Urinary bladder (tissue), 4 donors: ENCODE results near the gene PRKCG. TPM values are rescaled to one million over a fixed set of nuclear protein-coding genes. Genes with fewer than 3 reads are reported as not detected.

Experiments used
- DNase-seq: peaks from one replicate; pipeline ENCODE4 v3.0.0-alpha.2; 2015; ENCODE audit errors: extremely low spot score
- H3K27ac ChIP-seq: one replicate; pipeline ENCODE4 v1.5.1; 2013; ENCODE audit warnings: low read depth, mild to moderate bottlenecking, moderate library complexity
- H3K36me3 ChIP-seq: one replicate; pipeline ENCODE4 v1.6.1; 2013; ENCODE audit warnings: mild to moderate bottlenecking, moderate library complexity; ENCODE audit not compliant: insufficient read depth
- H3K4me1 ChIP-seq: one replicate; pipeline ENCODE4 v1.6.1; 2013; ENCODE audit warnings: mild to moderate bottlenecking, moderate library complexity; ENCODE audit not compliant: insufficient read depth
- H3K4me3 ChIP-seq: one replicate; pipeline ENCODE4 v1.5.1; 2013; ENCODE audit warnings: low read depth, low read length
- WGBS: extraction: QIAGEN DNeasy Blood & Tissue Kit; methylation state at CpG from one replicate; pipeline ENCODE4 v1.1.7; 2013; 5-methylcytosine and 5-hydroxymethylcytosine counted together
- polyA plus RNA-seq: library from polyadenylated mRNA; stranded (reverse); fragments of 200-250 nt; gene quantifications from one replicate; pipeline ENCODE4 v1.2.3, GENCODE V29; 2013
- total RNA-seq: library from RNA; depleted of rRNA; stranded (reverse); fragments of >200 nt; gene quantifications from one replicate; pipeline ENCODE4 v1.2.3, GENCODE V29; 2014
- donor health status: healthy with polysubstance abuse.
- donor health status: healthy.

Gene PRKCG
- total and polyA plus RNA-seq, 2 donors: 0.03 to 0.32 TPM

- WGBS: 59% methylated on average over 10 of the region's 10 CpGs
- Histone ChIP-seq H3K4me1 (no peaks in the 10 kb centered on the region), H3K36me3 (peaks cover 2% of the 10 kb centered on the region), H3K4me3 (no peak overlapping the region), H3K27ac (no peak overlapping the region)
- no peak for DNase-seq
Measured at GRCh38 chr19:53877361-53877766, 4.6 kb upstream of the PRKCG start.

DNA sequence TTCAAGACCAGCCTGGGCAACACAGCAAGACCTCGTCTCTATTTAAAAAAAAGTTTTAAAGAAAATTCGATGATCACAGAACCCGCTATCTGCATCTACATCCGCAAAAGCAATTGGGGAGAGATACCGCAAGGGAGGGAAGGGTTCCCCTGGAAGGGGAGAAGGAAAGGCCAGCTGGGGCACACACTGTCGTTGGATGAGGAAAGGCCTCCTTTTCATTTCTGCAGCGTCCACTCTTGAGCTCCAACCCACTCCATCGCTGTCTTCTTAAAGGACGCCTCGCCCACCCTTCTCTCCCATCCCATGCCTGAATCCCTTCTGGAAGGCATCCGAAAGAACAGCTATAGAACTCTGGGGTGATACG, 3.2 kb upstream of the PRKCG start:
- Histone ChIP-seq H3K36me3 (no peaks in the 10 kb centered on the region), H3K4me1 (no peaks in the 10 kb centered on the region), H3K4me3 (peak overlapping the region; percentile 18), H3K27ac (no peak overlapping the region)
- no peak for DNase-seq
- 26% methylated on average over 12 of the region's 12 CpGs for WGBS

- Histone ChIP-seq H3K36me3 (no peaks in the 10 kb centered on the region), H3K27ac (no peak overlapping the region), H3K4me3 (peak overlapping the region; percentile 18), H3K4me1 (no peaks in the 10 kb centered on the region)
- DNase-seq: peak; percentile 83
- WGBS: under 1% methylated on average over 51 of the region's 51 CpGs
Measured at GRCh38 chr19:53879140-53880081, 2.6 kb upstream of the PRKCG start.

GRCh38 chr19:53880711-53881481, 1.1 kb upstream of the PRKCG start:
- no peaks in the 10 kb centered on the region for H3K36me3 ChIP-seq

GRCh38 chr19:53882391-53883050, 524 bp downstream of the PRKCG start:
- Histone ChIP-seq H3K27ac (no peak overlapping the region), H3K4me3 (no peak overlapping the region), H3K4me1 (no peaks in the 10 kb centered on the region), H3K36me3 (no peaks in the 10 kb centered on the region)
- WGBS: 3% methylated on average over 18 of the region's 18 CpGs
- no peak for DNase-seq

More at GRCh38 chr19:53880711-53881481, 1.1 kb upstream of the PRKCG start:
- Histone ChIP-seq H3K27ac (no peak overlapping the region), H3K4me1 (no peaks in the 10 kb centered on the region), H3K4me3 (no peak overlapping the region)
- no peak for DNase-seq
- 33% methylated on average over 6 of the region's 6 CpGs for WGBS

DNA sequence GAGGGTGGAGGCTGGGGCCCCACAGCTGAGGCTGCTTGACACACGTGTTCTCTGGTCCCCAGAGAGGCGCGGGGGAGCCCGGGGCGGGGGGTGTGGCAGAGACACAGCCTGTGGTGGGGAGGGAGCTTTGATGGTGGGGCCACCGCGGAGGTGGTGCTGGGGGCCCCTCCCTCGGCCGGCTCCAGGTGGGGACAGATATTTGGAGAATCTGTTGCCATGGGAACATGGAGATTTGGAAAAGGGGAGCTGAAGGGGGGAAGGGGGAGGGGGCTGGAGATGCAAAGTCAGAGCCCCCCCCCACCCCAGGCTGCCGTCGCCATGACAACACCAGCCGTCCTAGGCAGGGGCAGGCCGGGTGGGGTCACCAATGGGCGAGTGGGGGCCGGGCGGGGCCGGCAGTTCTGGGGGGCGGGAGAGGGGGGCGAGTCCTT, 1.2 kb downstream of the PRKCG start:
- 2% methylated on average over 19 of the region's 19 CpGs for WGBS
- no peak for DNase-seq
- no peaks in the 10 kb centered on the region for H3K36me3 ChIP-seq

DNA sequence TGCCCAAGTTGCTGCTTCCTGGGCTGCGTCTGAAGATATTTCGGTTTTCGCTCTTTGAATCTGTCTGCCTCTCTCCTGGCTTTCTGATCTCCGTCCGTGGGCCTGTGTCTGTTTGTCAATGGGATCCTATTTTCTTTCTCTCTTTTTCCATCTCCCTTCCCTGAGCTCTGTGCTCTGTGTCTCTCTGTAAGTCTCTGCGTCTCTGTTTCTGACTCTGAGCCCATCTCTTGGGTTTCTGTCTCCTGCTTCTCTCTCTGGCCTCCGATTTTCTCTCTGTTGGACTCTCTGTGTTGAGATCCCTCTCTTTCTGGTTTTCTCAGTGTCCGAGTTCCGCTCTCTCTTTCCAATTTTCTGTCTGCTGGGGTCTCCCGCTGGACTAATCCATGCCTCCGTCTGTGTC, 1.7 kb downstream of the PRKCG start:
- Histone ChIP-seq H3K27ac (no peak overlapping the region), H3K4me3 (no peak overlapping the region), H3K36me3 (no peaks in the 10 kb centered on the region), H3K4me1 (no peaks in the 10 kb centered on the region)
- 12% methylated on average over 11 of the region's 11 CpGs for WGBS
- no peak for DNase-seq

More for the DNA sequence above, 1.2 kb downstream of the PRKCG start:
- no peak overlapping the region for H3K4me3 ChIP-seq
- no peak overlapping the region for H3K27ac ChIP-seq
- H3K4me1 ChIP-seq: no peaks in the 10 kb centered on the region

DNA sequence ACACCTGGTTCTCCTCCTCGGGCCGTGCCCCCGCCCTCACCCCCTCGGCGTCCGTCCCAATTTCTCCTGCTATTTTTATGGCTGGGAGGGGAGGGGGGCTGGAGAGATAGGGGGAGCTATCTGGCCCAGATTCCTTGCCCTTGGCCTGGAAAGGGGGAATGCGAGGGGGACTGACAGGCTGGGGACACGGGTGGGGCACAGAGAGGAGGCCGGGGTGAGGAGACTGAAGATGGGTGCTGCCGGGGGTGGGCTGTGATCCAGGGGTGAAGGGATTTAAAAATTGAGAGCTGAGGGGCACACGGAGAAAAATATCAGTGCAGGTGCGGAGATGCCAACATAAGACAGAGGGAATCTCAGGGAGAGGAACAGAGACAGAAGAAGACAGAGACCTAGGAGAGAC, 2.3 kb downstream of the PRKCG start:
- DNase-seq: no peak
- WGBS: 20% methylated on average over 12 of the region's 12 CpGs
- Histone ChIP-seq H3K4me3 (no peak overlapping the region), H3K4me1 (no peaks in the 10 kb centered on the region), H3K27ac (no peak overlapping the region), H3K36me3 (no peaks in the 10 kb centered on the region)

GRCh38 chr19:53885036-53885435, 3.0 kb downstream of the PRKCG start:
- WGBS: 91% methylated on average over 10 of the region's 10 CpGs

DNA sequence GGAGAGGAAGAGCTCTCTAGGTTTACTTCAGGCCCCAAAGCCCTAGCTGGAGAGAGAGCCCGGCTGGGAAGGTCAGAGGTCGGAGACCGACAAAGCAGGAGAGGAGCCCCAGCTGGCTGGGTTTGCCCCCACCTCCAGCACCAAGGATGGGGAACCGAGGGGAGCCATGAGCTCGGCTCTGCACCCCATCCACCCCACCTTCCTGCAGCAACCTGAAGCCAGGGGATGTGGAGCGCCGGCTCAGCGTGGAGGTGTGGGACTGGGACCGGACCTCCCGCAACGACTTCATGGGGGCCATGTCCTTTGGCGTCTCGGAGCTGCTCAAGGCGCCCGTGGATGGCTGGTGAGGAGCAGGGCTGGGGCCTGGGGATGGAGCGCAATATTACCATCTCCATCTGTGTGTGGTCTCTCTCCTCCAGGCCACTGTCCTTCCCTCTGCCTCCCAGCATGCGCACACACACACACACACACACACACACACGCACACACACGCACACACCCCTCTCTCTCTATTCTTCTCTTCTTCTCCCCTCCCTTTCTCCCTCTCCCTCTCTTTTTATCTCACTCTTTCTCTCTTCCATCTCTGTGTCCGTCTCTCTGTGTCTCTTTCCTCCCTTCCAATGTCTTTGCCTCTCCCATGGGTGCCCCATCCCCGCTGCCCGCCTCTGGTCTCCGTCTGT, 10.4 kb downstream of the PRKCG start:
- DNase-seq: no peak
- Histone ChIP-seq H3K36me3 (no peaks in the 10 kb centered on the region), H3K27ac (no peak overlapping the region), H3K4me3 (no peak overlapping the region), H3K4me1 (no peaks in the 10 kb centered on the region)
- WGBS: 75% methylated on average over 23 of the region's 23 CpGs

More at GRCh38 chr19:53885036-53885435, 3.0 kb downstream of the PRKCG start:
- Histone ChIP-seq H3K27ac (no peak overlapping the region), H3K4me1 (no peaks in the 10 kb centered on the region), H3K4me3 (no peak overlapping the region), H3K36me3 (no peaks in the 10 kb centered on the region)
- no peak for DNase-seq

GRCh38 chr19:53892981-53893325, 11.0 kb downstream of the PRKCG start:
- Histone ChIP-seq H3K4me1 (no peaks in the 10 kb centered on the region), H3K27ac (no peak overlapping the region), H3K4me3 (no peak overlapping the region), H3K36me3 (no peaks in the 10 kb centered on the region)
- WGBS: 60% methylated on average over 8 of the region's 8 CpGs
- DNase-seq: no peak

- DNase-seq: no peak
- Histone ChIP-seq H3K4me3 (no peak overlapping the region), H3K27ac (no peak overlapping the region), H3K36me3 (no peaks in the 10 kb centered on the region), H3K4me1 (no peaks in the 10 kb centered on the region)
- 77% methylated on average over 9 of the region's 9 CpGs for WGBS
Measured at GRCh38 chr19:53894707-53895106, 12.7 kb downstream of the PRKCG start.

DNA sequence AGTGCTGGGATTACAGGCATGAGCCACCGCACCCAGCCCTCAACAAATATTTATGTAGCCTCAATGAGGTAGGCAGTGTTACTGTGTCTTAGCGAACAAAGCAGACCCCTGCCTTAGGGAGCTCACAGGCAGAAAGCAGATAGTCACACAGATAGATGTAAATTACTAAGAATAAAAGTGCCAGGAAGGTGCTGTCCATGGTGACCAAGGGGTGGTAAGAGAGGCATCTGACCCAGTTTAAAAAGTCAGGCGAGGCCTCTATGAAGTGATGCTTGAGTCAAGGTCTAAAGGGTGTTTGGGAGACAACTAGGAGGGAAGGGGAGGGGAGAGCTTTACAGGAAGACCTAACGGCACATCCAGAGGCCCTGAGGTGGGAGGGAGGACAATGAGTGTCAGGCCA, 14.7 kb downstream of the PRKCG start:
- H3K4me3 ChIP-seq: no peak overlapping the region
- H3K4me1 ChIP-seq: no peaks in the 10 kb centered on the region
- no peak overlapping the region for H3K27ac ChIP-seq
- H3K36me3 ChIP-seq: no peaks in the 10 kb centered on the region
- 39% methylated on average over 4 of the region's 4 CpGs for WGBS
- no peak for DNase-seq
